Fibroblast of villous mesenchyme (primary cell): ENCODE data around the gene SDR42E2. TPM values are rescaled to one million over a fixed set of nuclear protein-coding genes. Genes with fewer than 3 reads are reported as not detected.
"Not testable (repeated sequence)": the region's sequence is repeated elsewhere in the genome, so short reads cannot be mapped to it uniquely, and the experiment has no call there.

Source experiments
- DNase-seq: peaks from one replicate; pipeline ENCODE4 v3.0.0-alpha.2; 2010; ENCODE audit warnings: low read depth
- H3K4me3 ChIP-seq: 2 replicates; pipeline ENCODE4 v1.5.1; 2011; ENCODE audit warnings: low read depth, mild to moderate bottlenecking, low read length
- CTCF ChIP-seq: IDR thresholded peaks from 2 replicates; pipeline ENCODE4 v1.5.1; 2012; ENCODE audit warnings: low read depth, mild to moderate bottlenecking, low read length; ENCODE audit not compliant: insufficient read depth
- total RNA-seq: library from RNA; depleted of rRNA; stranded (reverse); fragments of >200 nt; gene quantifications from 2 replicates; pipeline ENCODE4 v1.2.3, GENCODE V29; 2012

The SDR42E2 gene
- total RNA-seq, 1 donor, result not detected

- TF ChIP-seq CTCF, result no peak
- DNase-seq, result no peak
- no peak overlapping the region for H3K4me3 ChIP-seq
Observed at GRCh38 chr16:22161401-22161800, 905 bp upstream of the SDR42E2 start.

DNA sequence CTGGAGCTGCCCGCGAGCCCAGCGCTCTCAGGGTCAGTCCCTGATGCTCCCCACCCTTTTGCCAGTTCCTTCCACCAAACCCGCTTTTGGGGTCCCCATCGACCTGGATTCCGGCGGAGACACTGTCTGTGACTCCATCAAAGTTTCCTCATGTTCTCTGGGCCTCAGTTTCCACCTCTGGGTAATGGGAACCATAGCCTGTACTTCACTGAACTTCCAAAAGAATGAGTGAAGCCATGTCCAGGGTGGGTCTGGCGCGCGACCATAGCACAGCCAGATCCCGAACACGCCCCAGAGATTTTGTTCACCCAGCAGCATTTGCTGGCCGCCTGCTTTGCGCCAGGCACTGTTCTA, 327 bp downstream of the SDR42E2 start:
- no peak for TF ChIP-seq CTCF
- no peak overlapping the region for H3K4me3 ChIP-seq
- no peak for DNase-seq

DNA sequence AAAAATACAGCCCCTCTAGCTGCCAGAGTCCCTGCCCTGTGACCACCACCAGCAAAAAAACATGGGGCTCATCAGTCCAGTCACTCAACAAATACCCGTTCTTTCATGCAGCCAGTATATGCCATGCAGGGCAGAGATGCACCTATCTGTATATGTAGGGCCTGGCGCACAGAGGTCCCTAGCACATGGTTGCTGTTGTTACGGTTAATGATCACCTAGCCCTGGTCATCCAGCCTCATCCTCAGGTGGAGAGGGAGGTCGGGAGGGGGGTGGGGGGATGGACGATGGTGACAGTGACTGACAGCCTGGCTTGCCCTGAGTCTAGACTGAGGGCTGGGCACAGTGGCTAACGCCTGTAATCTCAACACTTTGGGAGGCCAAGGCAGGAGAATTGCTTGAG, 1.5 kb downstream of the SDR42E2 start:
- no peak overlapping the region for H3K4me3 ChIP-seq
- DNase-seq, result no peak
- no peak for TF ChIP-seq CTCF

- no peak overlapping the region for H3K4me3 ChIP-seq
- TF ChIP-seq CTCF, result no peak
- DNase-seq, result no peak
Observed at GRCh38 chr16:22164482-22164881, 2.2 kb downstream of the SDR42E2 start.

DNA sequence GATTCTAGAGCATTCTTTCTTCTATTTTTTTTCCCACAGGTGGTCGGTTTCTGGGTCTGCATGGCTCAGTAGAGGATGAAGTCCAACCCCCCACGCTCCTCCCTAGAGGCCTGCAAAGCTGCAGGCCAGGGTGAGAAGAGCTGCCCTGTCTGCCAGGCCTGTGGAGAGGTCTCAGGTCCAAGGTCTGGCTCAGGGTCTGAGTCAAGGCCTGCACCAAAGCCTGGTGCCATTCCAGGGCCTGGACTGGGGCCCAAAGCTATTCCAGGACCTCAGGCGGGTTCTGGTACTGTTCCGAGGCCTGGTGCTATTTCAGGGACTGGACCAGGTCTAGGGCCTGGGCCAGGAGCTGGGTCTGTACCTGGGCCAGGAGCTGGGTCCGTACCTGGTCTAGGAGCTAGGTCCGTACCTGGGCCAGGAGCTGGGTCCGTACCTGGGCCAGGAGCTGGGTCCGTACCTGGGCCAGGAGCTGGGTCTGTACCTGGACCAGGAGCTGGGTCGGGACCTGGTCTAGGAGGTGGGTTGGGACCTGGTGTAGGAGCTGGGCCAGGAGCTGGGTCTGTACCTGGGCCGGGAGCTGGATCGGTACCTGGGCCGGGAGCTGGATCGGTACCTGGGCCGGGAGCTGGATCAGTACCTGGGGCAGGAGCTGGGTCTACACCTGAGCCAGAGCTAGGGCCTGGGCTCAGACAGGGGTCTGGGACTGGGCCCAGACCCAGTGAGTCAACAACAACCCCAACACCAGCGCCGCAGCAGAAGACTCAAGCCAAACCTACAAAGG, 3.4 kb downstream of the SDR42E2 start:
- no peak overlapping the region for H3K4me3 ChIP-seq
- no peak for TF ChIP-seq CTCF
- DNase-seq, result no peak

- no peak for TF ChIP-seq CTCF
- DNase-seq, result no peak
- H3K4me3 ChIP-seq, result no peak overlapping the region
Observed at GRCh38 chr16:22171953-22172352, 9.6 kb downstream of the SDR42E2 start.

- not testable (repeated sequence) for H3K4me3 ChIP-seq, DNase-seq
Observed at GRCh38 chr16:22172642-22173041, 10.3 kb downstream of the SDR42E2 start.
